Lower leg skin (tissue), 4 donors: ENCODE data around the gene GATB. TPM values are rescaled to one million over a fixed set of nuclear protein-coding genes. Genes with fewer than 3 reads are reported as not detected.
A peak's percentile ranks its signal among the peaks of the same experiment; 100 is the strongest.

Source experiments
- DNase-seq, 2 donors: peaks; one replicate each; pipeline ENCODE4 v3.0.0-alpha.2; 2019; ENCODE audit warnings: low spot score in 2 of 2
- H3K4me3 ChIP-seq: fragments of 200-600 bp; sonication (generic); 2 replicates; pipeline ENCODE4 v1.5.1; 2017; ENCODE audit warnings: mild to moderate bottlenecking, low read depth; ENCODE audit not compliant: poor library complexity, severe bottlenecking
- CTCF ChIP-seq, 3 donors: fragments of 450-650 bp; IDR thresholded peaks; one replicate each; pipeline ENCODE4 v1.5.1; 2016; ENCODE audit warnings: antibody characterized with exemption in 3 of 3, mild to moderate bottlenecking in 3 of 3, moderate library complexity in 2 of 3
- POLR2A ChIP-seq, 2 donors: fragments of 450-650 bp; IDR thresholded peaks; one replicate each; pipeline ENCODE4 v1.6.1; 2016 to 2017; ENCODE audit warnings: antibody characterized with exemption in 2 of 2, mild to moderate bottlenecking in 1 of 2, moderate library complexity in 1 of 2
- WGBS, 2 donors: methylation state at CpG; one replicate each; pipeline ENCODE4 v1.1.5; 2018; 5-methylcytosine and 5-hydroxymethylcytosine counted together
- intact Hi-C: fragments of 100-400 bp; cut with DNase I; formaldehyde crosslinking; loops from one replicate; pipeline ENCODE4 v1.15.0; 2023; ENCODE audit warnings: low total_unique reads
- total RNA-seq, 4 donors: library from RNA; depleted of rRNA; stranded (reverse); fragments of >200 nt; gene quantifications; one replicate each; pipeline ENCODE4 v1.1.0, GENCODE V29; 2016

GATB gene
- total RNA-seq, 4 donors from 2014 or later, result 26.9 to 48.4 (median 35.9) TPM

- 29 to 35% methylated on average over 7 of the region's 7 CpGs for WGBS, 2 donors
- no peak overlapping the region for H3K4me3 ChIP-seq
- DNase-seq, result peak in 1 of 2 donors; percentile 33
- TF ChIP-seq CTCF (IDR thresholded peaks at IDR 0.05) (no peak), POLR2A (IDR thresholded peaks at IDR 0.05) (no peak)
- intact Hi-C loops, result no loop called here
These were observed 46.4 kb upstream of the GATB start for GRCh38 chr4:151807220-151807619.

GRCh38 chr4:151806511-151806927 is 45.7 kb upstream of the GATB start:
- no peak for TF ChIP-seq CTCF (IDR thresholded peaks at IDR 0.05)
- no peak for TF ChIP-seq POLR2A (IDR thresholded peaks at IDR 0.05)
- intact Hi-C loops, result no loop called here
- 35 to 37% methylated on average over 6 of the region's 6 CpGs for WGBS, 2 donors
- no peak for DNase-seq
- H3K4me3 ChIP-seq, result no peak overlapping the region

GRCh38 chr4:151804821-151805220 is 44.0 kb upstream of the GATB start:
- TF ChIP-seq POLR2A (IDR thresholded peaks at IDR 0.05) (no peak), CTCF (IDR thresholded peaks at IDR 0.05) (no peak)
- DNase-seq, result no peak
- WGBS, 2 donors, result 79 to 83% methylated on average over 1 of the region's 1 CpG
- intact Hi-C loops, result no loop called here
- H3K4me3 ChIP-seq, result no peak overlapping the region

GRCh38 chr4:151804086-151804630 is 43.4 kb upstream of the GATB start:
- intact Hi-C loops, result no loop called here

GRCh38 chr4:151803246-151803645 is 42.4 kb upstream of the GATB start:
- DNase-seq, result no peak
- H3K4me3 ChIP-seq, result no peak overlapping the region
- WGBS, 2 donors, result 49 to 63% methylated on average over 4 of the region's 4 CpGs
- intact Hi-C loops, result no loop called here
- TF ChIP-seq CTCF (IDR thresholded peaks at IDR 0.05), result no peak
- TF ChIP-seq POLR2A (IDR thresholded peaks at IDR 0.05), result no peak

More at GRCh38 chr4:151804086-151804630, 43.4 kb upstream of the GATB start:
- TF ChIP-seq CTCF (IDR thresholded peaks at IDR 0.05) (no peak), POLR2A (IDR thresholded peaks at IDR 0.05) (no peak)
- no peak for DNase-seq
- 81 to 85% methylated on average over 4 of the region's 4 CpGs for WGBS, 2 donors
- no peak overlapping the region for H3K4me3 ChIP-seq
